K562 (cell line): Measurements from ENCODE around the gene PAIP2. TPM values are rescaled to one million over a fixed set of nuclear protein-coding genes. Genes with fewer than 3 reads are reported as not detected.
A peak's percentile ranks its signal among the peaks of the same experiment; 100 is the strongest.

Source experiments
- CHD1 ChIP-seq: fragments of 200-600 bp; sonication (generic); IDR thresholded peaks from one replicate; pipeline ENCODE4 v1.6.1; 2012; ENCODE audit warnings: mild to moderate bottlenecking, moderate library complexity, low read length, inconsistent platforms
- FOXM1 ChIP-seq, 2 experiments: fragments of 450-650 bp in 1 of 2; sonication (generic) in 1 of 2; formaldehyde crosslinking in 1 of 2; IDR thresholded peaks; 2 replicates each; pipeline versions ENCODE4 v1.6.1 to v1.9.0; 2017 to 2022; ENCODE audit warnings: low read depth in 2 of 2, mild to moderate bottlenecking in 2 of 2, missing genetic modification reagents in 1 of 2, moderate library complexity in 1 of 2
- FUS ChIP-seq: fragments of 200-400 bp; formaldehyde crosslinking; optimal IDR thresholded peaks from 2 replicates; pipeline ENCODE3; 2017; ENCODE audit warnings: low read depth, low read length
- GABPB1 ChIP-seq: sonication (generic); formaldehyde crosslinking; IDR thresholded peaks from 2 replicates; pipeline ENCODE4 v1.8.0; 2022; ENCODE audit warnings: mild to moderate bottlenecking, missing genetic modification reagents
- HMG20B ChIP-seq: fragments of 250-450 bp; sonication (Bioruptor Pico); IDR thresholded peaks from 2 replicates; pipeline ENCODE4 v1.5.0; 2021; ENCODE audit warnings: mild to moderate bottlenecking
- KAT7 ChIP-seq: sonication (generic); formaldehyde crosslinking; IDR thresholded peaks from 2 replicates; pipeline ENCODE4 v1.8.0; 2022; ENCODE audit warnings: missing genetic modification reagents, mild to moderate bottlenecking, borderline replicate concordance
- MAFG ChIP-seq: fragments of 450-650 bp; conservative IDR thresholded peaks from 2 replicates; pipeline ENCODE4 v1.6.1; 2016; ENCODE audit warnings: missing genetic modification characterization, missing compliant biosample characterization
- RBM25 ChIP-seq: fragments of 200-400 bp; formaldehyde crosslinking; IDR thresholded peaks from 2 replicates; pipeline ENCODE4 v1.6.1; 2018; ENCODE audit warnings: low read length, low read depth, moderate library complexity; ENCODE audit not compliant: severe bottlenecking
- ZC3H8 ChIP-seq: fragments of 450-650 bp; IDR thresholded peaks from 2 replicates; pipeline ENCODE4 v1.6.1; 2017
- ZNF57 ChIP-seq: fragments of 450-650 bp; formaldehyde crosslinking; IDR thresholded peaks from 2 replicates; pipeline ENCODE4 v1.4.0; 2020; ENCODE audit warnings: mild to moderate bottlenecking, moderate library complexity
- ZNF79 ChIP-seq: fragments of 250-450 bp; sonication (Bioruptor Pico); IDR thresholded peaks from 2 replicates; pipeline ENCODE4 v1.4.0; 2020; ENCODE audit warnings: low read depth, mild to moderate bottlenecking, moderate library complexity
- polyA plus RNA-seq, 8 experiments: library from polyadenylated mRNA; depleted of rRNA in 4 of 8; stranded (reverse) in 5 of 8; unstranded in 3 of 8; fragments of >200 nt; fragmentation: Nextera tagmentation in 2 of 8; fragmentation: Illumina TruSeq in 1 of 8; extraction: Ambion mirVana in 2 of 8; extraction: Trizol in 1 of 8; gene quantifications; 2 replicates each; pipeline versions ENCODE4 v1.2.1 to v1.2.3, GENCODE V29; 2011 to 2014; ENCODE audit warnings: inconsistent platforms in 1 of 8, missing spikeins in 1 of 8
- total RNA-seq, 7 experiments: library from RNA; depleted of rRNA in 6 of 7; stranded (reverse); fragments of >200 nt in 6 of 7; fragmentation: Illumina TruSeq in 2 of 7; extraction: Trizol in 2 of 7; gene quantifications; 2 replicates each; pipeline versions ENCODE4 v1.2.1 to v1.2.3, GENCODE V29; 2011 to 2021; ENCODE audit warnings: low replicate concordance in 1 of 7
- TF ChIP-seq, protein P1 (sequence below): fragments of 250-450 bp; sonication (Bioruptor Pico); IDR thresholded peaks from 2 replicates; pipeline ENCODE4 v1.4.0; 2020; ENCODE audit warnings: mild to moderate bottlenecking, moderate library complexity
- TF ChIP-seq, protein P2 (sequence below): fragments of 450-650 bp; IDR thresholded peaks from 2 replicates; pipeline ENCODE4 v1.6.1; 2017; ENCODE audit warnings: antibody characterized with exemption, mild to moderate bottlenecking
- TF ChIP-seq, protein P3 (sequence below): fragments of 450-650 bp; IDR thresholded peaks from 2 replicates; pipeline ENCODE4 v1.6.1; 2016; ENCODE audit warnings: missing biosample characterization, missing genetic modification characterization
- TF ChIP-seq, protein P4 (sequence below): fragments of 450-650 bp; formaldehyde crosslinking; IDR thresholded peaks from 2 replicates; pipeline ENCODE4 v1.4.0; 2022; ENCODE audit warnings: missing genetic modification characterization
- TF ChIP-seq, protein P5 (sequence below): sonication (generic); formaldehyde crosslinking; IDR thresholded peaks from 2 replicates; pipeline ENCODE4 v1.8.0; 2022; ENCODE audit warnings: mild to moderate bottlenecking, missing genetic modification reagents

The PAIP2 gene
- total and polyA plus RNA-seq, 9 of the 15 experiments (the other 6 are each of a cell fraction or from before 2014, with no cell fraction given) = 78.3 to 187 (median 128) TPM

DNA sequence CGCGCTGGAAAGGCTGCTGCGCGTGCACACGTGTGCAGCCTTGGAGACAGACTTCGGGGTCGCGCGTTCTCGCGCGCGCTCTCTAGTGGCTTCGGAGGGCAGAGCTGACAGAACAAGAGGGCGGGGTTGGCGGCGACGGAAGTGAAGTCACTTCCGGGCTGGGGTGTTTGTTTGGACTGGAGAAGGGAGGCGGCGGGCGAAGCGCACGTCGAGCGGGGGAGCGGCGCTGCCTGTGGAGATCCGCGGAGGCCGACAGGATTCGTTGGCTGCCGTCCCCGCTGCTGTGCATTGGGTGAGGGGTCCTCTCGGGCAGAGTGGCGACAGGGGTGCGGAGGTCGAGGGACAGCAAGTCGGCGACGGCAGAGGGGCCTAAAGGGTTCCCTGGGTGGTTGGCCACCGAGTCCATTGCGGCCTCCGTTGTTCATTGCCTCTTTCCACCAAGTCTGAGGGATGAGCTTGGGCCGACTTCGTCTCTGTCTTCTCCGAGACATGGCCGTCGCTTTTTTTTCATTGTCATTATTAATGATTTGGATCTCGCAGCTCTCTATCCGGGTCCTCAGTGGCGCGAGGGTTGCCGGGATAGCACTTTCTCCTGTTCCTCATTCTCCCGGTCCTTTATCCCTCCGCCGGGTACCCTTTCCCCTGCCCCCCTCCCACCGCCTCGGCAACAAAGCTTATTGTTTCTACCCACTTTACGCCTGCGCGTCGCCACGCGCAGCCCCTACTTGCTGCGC is at the start of gene PAIP2 (continued):
- TF ChIP-seq, protein P1, sequence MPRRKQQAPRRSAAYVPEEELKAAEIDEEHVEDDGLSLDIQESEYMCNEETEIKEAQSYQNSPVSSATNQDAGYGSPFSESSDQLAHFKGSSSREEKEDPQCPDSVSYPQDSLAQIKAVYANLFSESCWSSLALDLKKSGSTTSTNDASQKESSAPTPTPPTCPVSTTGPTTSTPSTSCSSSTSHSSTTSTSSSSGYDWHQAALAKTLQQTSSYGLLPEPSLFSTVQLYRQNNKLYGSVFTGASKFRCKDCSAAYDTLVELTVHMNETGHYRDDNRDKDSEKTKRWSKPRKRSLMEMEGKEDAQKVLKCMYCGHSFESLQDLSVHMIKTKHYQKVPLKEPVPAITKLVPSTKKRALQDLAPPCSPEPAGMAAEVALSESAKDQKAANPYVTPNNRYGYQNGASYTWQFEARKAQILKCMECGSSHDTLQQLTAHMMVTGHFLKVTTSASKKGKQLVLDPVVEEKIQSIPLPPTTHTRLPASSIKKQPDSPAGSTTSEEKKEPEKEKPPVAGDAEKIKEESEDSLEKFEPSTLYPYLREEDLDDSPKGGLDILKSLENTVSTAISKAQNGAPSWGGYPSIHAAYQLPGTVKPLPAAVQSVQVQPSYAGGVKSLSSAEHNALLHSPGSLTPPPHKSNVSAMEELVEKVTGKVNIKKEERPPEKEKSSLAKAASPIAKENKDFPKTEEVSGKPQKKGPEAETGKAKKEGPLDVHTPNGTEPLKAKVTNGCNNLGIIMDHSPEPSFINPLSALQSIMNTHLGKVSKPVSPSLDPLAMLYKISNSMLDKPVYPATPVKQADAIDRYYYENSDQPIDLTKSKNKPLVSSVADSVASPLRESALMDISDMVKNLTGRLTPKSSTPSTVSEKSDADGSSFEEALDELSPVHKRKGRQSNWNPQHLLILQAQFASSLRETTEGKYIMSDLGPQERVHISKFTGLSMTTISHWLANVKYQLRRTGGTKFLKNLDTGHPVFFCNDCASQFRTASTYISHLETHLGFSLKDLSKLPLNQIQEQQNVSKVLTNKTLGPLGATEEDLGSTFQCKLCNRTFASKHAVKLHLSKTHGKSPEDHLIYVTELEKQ (CRISPR knock-in tag) = no peak
- peak; percentile 96 for TF ChIP-seq GABPB1
- TF ChIP-seq FOXM1 (IDR thresholded peaks at IDR 0.05; ENCODE audit: low read depth) = no peak
- peak; percentile 20; the same call in 1 of the 2 replicates for TF ChIP-seq FOXM1 (CRISPR knock-in tag; IDR thresholded peaks at IDR 0.05; ENCODE audit: low read depth)
- no peak for TF ChIP-seq FUS
- TF ChIP-seq, protein P2, sequence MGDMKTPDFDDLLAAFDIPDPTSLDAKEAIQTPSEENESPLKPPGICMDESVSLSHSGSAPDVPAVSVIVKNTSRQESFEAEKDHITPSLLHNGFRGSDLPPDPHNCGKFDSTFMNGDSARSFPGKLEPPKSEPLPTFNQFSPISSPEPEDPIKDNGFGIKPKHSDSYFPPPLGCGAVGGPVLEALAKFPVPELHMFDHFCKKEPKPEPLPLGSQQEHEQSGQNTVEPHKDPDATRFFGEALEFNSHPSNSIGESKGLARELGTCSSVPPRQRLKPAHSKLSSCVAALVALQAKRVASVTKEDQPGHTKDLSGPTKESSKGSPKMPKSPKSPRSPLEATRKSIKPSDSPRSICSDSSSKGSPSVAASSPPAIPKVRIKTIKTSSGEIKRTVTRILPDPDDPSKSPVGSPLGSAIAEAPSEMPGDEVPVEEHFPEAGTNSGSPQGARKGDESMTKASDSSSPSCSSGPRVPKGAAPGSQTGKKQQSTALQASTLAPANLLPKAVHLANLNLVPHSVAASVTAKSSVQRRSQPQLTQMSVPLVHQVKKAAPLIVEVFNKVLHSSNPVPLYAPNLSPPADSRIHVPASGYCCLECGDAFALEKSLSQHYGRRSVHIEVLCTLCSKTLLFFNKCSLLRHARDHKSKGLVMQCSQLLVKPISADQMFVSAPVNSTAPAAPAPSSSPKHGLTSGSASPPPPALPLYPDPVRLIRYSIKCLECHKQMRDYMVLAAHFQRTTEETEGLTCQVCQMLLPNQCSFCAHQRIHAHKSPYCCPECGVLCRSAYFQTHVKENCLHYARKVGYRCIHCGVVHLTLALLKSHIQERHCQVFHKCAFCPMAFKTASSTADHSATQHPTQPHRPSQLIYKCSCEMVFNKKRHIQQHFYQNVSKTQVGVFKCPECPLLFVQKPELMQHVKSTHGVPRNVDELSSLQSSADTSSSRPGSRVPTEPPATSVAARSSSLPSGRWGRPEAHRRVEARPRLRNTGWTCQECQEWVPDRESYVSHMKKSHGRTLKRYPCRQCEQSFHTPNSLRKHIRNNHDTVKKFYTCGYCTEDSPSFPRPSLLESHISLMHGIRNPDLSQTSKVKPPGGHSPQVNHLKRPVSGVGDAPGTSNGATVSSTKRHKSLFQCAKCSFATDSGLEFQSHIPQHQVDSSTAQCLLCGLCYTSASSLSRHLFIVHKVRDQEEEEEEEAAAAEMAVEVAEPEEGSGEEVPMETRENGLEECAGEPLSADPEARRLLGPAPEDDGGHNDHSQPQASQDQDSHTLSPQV = peak; percentile 56
- TF ChIP-seq HMG20B = no peak
- TF ChIP-seq, protein P3, sequence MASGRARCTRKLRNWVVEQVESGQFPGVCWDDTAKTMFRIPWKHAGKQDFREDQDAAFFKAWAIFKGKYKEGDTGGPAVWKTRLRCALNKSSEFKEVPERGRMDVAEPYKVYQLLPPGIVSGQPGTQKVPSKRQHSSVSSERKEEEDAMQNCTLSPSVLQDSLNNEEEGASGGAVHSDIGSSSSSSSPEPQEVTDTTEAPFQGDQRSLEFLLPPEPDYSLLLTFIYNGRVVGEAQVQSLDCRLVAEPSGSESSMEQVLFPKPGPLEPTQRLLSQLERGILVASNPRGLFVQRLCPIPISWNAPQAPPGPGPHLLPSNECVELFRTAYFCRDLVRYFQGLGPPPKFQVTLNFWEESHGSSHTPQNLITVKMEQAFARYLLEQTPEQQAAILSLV = no peak
- no peak; the same call in 1 of the 2 replicates for TF ChIP-seq KAT7 (CRISPR knock-in tag)
- no peak for TF ChIP-seq ZNF57 (CRISPR knock-in tag)
- TF ChIP-seq, protein P4, sequence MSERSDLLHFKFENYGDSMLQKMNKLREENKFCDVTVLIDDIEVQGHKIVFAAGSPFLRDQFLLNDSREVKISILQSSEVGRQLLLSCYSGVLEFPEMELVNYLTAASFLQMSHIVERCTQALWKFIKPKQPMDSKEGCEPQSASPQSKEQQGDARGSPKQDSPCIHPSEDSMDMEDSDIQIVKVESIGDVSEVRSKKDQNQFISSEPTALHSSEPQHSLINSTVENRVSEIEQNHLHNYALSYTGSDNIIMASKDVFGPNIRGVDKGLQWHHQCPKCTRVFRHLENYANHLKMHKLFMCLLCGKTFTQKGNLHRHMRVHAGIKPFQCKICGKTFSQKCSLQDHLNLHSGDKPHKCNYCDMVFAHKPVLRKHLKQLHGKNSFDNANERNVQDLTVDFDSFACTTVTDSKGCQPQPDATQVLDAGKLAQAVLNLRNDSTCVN (CRISPR knock-in tag) = 0 out of 2 replicates have a peak, but pooled peaks have one; percentile 15
- TF ChIP-seq, protein P5, sequence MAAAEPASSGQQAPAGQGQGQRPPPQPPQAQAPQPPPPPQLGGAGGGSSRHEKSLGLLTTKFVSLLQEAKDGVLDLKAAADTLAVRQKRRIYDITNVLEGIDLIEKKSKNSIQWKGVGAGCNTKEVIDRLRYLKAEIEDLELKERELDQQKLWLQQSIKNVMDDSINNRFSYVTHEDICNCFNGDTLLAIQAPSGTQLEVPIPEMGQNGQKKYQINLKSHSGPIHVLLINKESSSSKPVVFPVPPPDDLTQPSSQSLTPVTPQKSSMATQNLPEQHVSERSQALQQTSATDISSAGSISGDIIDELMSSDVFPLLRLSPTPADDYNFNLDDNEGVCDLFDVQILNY (CRISPR knock-in tag) = no peak
- peak; percentile 93 for TF ChIP-seq CHD1
- TF ChIP-seq ZNF79 (CRISPR knock-in tag) = no peak
- no peak for TF ChIP-seq RBM25
- no peak for TF ChIP-seq MAFG (tag)
- TF ChIP-seq ZC3H8 = no peak
